BLaER1 (cell line): ENCODE data around the gene C6orf89.
A peak's percentile ranks its signal among the peaks of the same experiment; 100 is the strongest.
"Not testable (repeated sequence)": the region's sequence is repeated elsewhere in the genome, so short reads cannot be mapped to it uniquely, and the experiment has no call there.

Experiments
- H3K27ac ChIP-seq: shearing (Covaris generic); formaldehyde crosslinking; 2 replicates; pipeline ENCODE4 v1.8.1; 2022
- H3K27me3 ChIP-seq: shearing (Covaris generic); formaldehyde crosslinking; 2 replicates; pipeline ENCODE4 v1.8.1; 2022
- H3K36me3 ChIP-seq: shearing (Covaris generic); formaldehyde crosslinking; 2 replicates; pipeline ENCODE4 v1.8.1; 2022
- H3K4me1 ChIP-seq: shearing (Covaris generic); formaldehyde crosslinking; 2 replicates; pipeline ENCODE4 v1.8.1; 2022
- H3K4me2 ChIP-seq: shearing (Covaris generic); formaldehyde crosslinking; 2 replicates; pipeline ENCODE4 v1.8.1; 2022
- H3K4me3 ChIP-seq: shearing (Covaris generic); formaldehyde crosslinking; 2 replicates; pipeline ENCODE4 v1.8.1; 2022
- H3K9ac ChIP-seq: shearing (Covaris generic); formaldehyde crosslinking; 2 replicates; pipeline ENCODE4 v1.8.1; 2022
- H3K9me3 ChIP-seq: shearing (Covaris generic); formaldehyde crosslinking; 2 replicates; pipeline ENCODE4 v1.8.1; 2022
- H4K20me1 ChIP-seq: shearing (Covaris generic); formaldehyde crosslinking; 2 replicates; pipeline ENCODE4 v1.8.1; 2022
- Cebpa-rat ChIP-seq: shearing (Covaris generic); IDR thresholded peaks from 2 replicates; pipeline ENCODE4 v1.8.1; 2022

The C6orf89 gene

GRCh38 chr6:36884610-36885009, 1.1 kb upstream of the C6orf89 start:
- peaks cover 23% of the 10 kb centered on the region for H3K4me1 ChIP-seq
- H3K4me3 ChIP-seq, result no peak overlapping the region
- H3K36me3 ChIP-seq, result no peaks in the 10 kb centered on the region
- no peak overlapping the region for H3K27ac ChIP-seq
- peak overlapping the region; percentile 95; the same call in 1 of the 2 replicates for H3K4me2 ChIP-seq
- no peaks in the 10 kb centered on the region; the same call in 1 of the 2 replicates for H3K9me3 ChIP-seq
- no peak overlapping the region for H3K9ac ChIP-seq
- no peaks in the 10 kb centered on the region for H4K20me1 ChIP-seq
- TF ChIP-seq Cebpa-rat, result no peak
- no peaks in the 10 kb centered on the region for H3K27me3 ChIP-seq

- H3K27me3 ChIP-seq, result no peaks in the 10 kb centered on the region
- peak overlapping the region; percentile 77 for H3K4me3 ChIP-seq
- TF ChIP-seq Cebpa-rat, result no peak
- peaks cover 3% of the 10 kb centered on the region; the same call in 1 of the 2 replicates for H3K36me3 ChIP-seq
- 0 out of 2 replicates have a peak overlapping the region, but pooled peaks have one; percentile 75 for H3K9ac ChIP-seq
- 0 out of 2 replicates have a peak, but pooled peaks cover 3% of the 10 kb centered on the region for H4K20me1 ChIP-seq
- peaks cover 23% of the 10 kb centered on the region for H3K4me1 ChIP-seq
- no peaks in the 10 kb centered on the region for H3K9me3 ChIP-seq
- no peak overlapping the region for H3K27ac ChIP-seq
- H3K4me2 ChIP-seq, result peak overlapping the region; percentile 95
Measured at GRCh38 chr6:36886950-36887618, 1.3 kb downstream of the C6orf89 start.

- peaks cover 23% of the 10 kb centered on the region for H3K4me1 ChIP-seq
- H4K20me1 ChIP-seq, result 0 out of 2 replicates have a peak, but pooled peaks cover 10% of the 10 kb centered on the region
- no peak for TF ChIP-seq Cebpa-rat
- no peaks in the 10 kb centered on the region for H3K27me3 ChIP-seq
- no peak overlapping the region for H3K27ac ChIP-seq
- no peak overlapping the region for H3K9ac ChIP-seq
- H3K4me2 ChIP-seq, result no peak overlapping the region
- peaks cover 13% of the 10 kb centered on the region for H3K36me3 ChIP-seq
- H3K9me3 ChIP-seq, result no peaks in the 10 kb centered on the region
- H3K4me3 ChIP-seq, result no peak overlapping the region
Measured at GRCh38 chr6:36888115-36888643, 2.4 kb downstream of the C6orf89 start.

- Histone ChIP-seq H3K4me2 (no peak overlapping the region), H4K20me1 (0 out of 2 replicates have a peak, but pooled peaks cover 10% of the 10 kb centered on the region), H3K4me3 (no peak overlapping the region), H3K27me3 (no peaks in the 10 kb centered on the region), H3K36me3 (peaks cover 13% of the 10 kb centered on the region), H3K9ac (no peak overlapping the region), H3K4me1 (peaks cover 23% of the 10 kb centered on the region), H3K9me3 (no peaks in the 10 kb centered on the region), H3K27ac (no peak overlapping the region)
- no peak for TF ChIP-seq Cebpa-rat
Measured at GRCh38 chr6:36888654-36889481, 3.1 kb downstream of the C6orf89 start.

- no peaks in the 10 kb centered on the region for H3K27me3 ChIP-seq
- H3K4me3 ChIP-seq, result no peak overlapping the region
- peaks cover 24% of the 10 kb centered on the region for H3K36me3 ChIP-seq
- peaks cover 17% of the 10 kb centered on the region for H3K4me1 ChIP-seq
- no peaks in the 10 kb centered on the region for H3K9me3 ChIP-seq
- H4K20me1 ChIP-seq, result 0 out of 2 replicates have a peak, but pooled peaks cover 10% of the 10 kb centered on the region
- H3K9ac ChIP-seq, result no peak overlapping the region
- no peak for TF ChIP-seq Cebpa-rat
- H3K4me2 ChIP-seq, result no peak overlapping the region
- no peak overlapping the region for H3K27ac ChIP-seq
Measured at GRCh38 chr6:36890112-36890663, 4.4 kb downstream of the C6orf89 start.

- H4K20me1 ChIP-seq, H3K27me3 ChIP-seq, H3K4me3 ChIP-seq: not testable (repeated sequence)
Measured at GRCh38 chr6:36891153-36891552, 5.4 kb downstream of the C6orf89 start.

GRCh38 chr6:36893976-36894932, 8.5 kb downstream of the C6orf89 start:
- Histone ChIP-seq H3K27ac (no peak overlapping the region), H3K4me1 (no peaks in the 10 kb centered on the region), H3K4me2 (no peak overlapping the region), H3K9me3 (no peaks in the 10 kb centered on the region), H3K36me3 (peaks cover 24% of the 10 kb centered on the region), H3K27me3 (no peaks in the 10 kb centered on the region), H4K20me1 (0 out of 2 replicates have a peak, but pooled peaks cover 16% of the 10 kb centered on the region), H3K9ac (no peak overlapping the region), H3K4me3 (no peak overlapping the region)
- TF ChIP-seq Cebpa-rat, result no peak

More at GRCh38 chr6:36891153-36891552, 5.4 kb downstream of the C6orf89 start:
- Histone ChIP-seq H3K36me3 (peaks cover 24% of the 10 kb centered on the region), H3K4me1 (peaks cover 15% of the 10 kb centered on the region)
- H3K27ac ChIP-seq, H3K4me2 ChIP-seq, H3K9me3 ChIP-seq, H3K9ac ChIP-seq: not testable (repeated sequence)

GRCh38 chr6:36897609-36898008, 11.9 kb downstream of the C6orf89 start:
- H3K9ac ChIP-seq, result no peak overlapping the region
- no peak for TF ChIP-seq Cebpa-rat
- no peaks in the 10 kb centered on the region for H3K9me3 ChIP-seq
- no peak overlapping the region for H3K27ac ChIP-seq
- no peak overlapping the region for H3K4me2 ChIP-seq
- H3K4me3 ChIP-seq, result no peak overlapping the region
- peaks cover 44% of the 10 kb centered on the region for H3K36me3 ChIP-seq
- H3K27me3 ChIP-seq, result no peaks in the 10 kb centered on the region
- 0 out of 2 replicates have a peak, but pooled peaks cover 7% of the 10 kb centered on the region for H4K20me1 ChIP-seq
- no peaks in the 10 kb centered on the region for H3K4me1 ChIP-seq

GRCh38 chr6:36904114-36904513, 18.4 kb downstream of the C6orf89 start:
- H3K27me3 ChIP-seq, result no peaks in the 10 kb centered on the region
- 0 out of 2 replicates have a peak, but pooled peaks cover 6% of the 10 kb centered on the region for H4K20me1 ChIP-seq
- H3K36me3 ChIP-seq, result peaks cover 80% of the 10 kb centered on the region
- H3K27ac ChIP-seq, result no peak overlapping the region
- peaks cover 7% of the 10 kb centered on the region for H3K4me1 ChIP-seq
- H3K9me3 ChIP-seq, result no peaks in the 10 kb centered on the region
- no peak overlapping the region for H3K4me3 ChIP-seq
- H3K9ac ChIP-seq, result no peak overlapping the region
- no peak overlapping the region for H3K4me2 ChIP-seq
- no peak for TF ChIP-seq Cebpa-rat
